Upper lobe of left lung (tissue), 4 donors: Measurements from ENCODE around the gene VSIG10.

Source experiments
- POLR2A ChIP-seq, 4 donors: fragments of 450-650 bp; IDR thresholded peaks; one replicate each; pipeline ENCODE4 v1.5.1; 2016 to 2017; ENCODE audit warnings: antibody characterized with exemption in 4 of 4, mild to moderate bottlenecking in 2 of 4
- POLR2AphosphoS5 ChIP-seq, 2 donors: sonication (generic); formaldehyde crosslinking; IDR thresholded peaks; one replicate each; pipeline ENCODE4 v1.5.1; 2017; ENCODE audit warnings: antibody characterized with exemption in 2 of 2

GRCh38 chr12:118122264-118122663, 18.5 kb upstream of the VSIG10 start:
- TF ChIP-seq POLR2AphosphoS5 (IDR thresholded peaks at IDR 0.05) (no peak), POLR2A (IDR thresholded peaks at IDR 0.05) (no peak)
